Endothelial cell of umbilical vein (primary cell): Measurements from ENCODE around the gene MEIOSIN.

ENCODE experiments used
- CTCF ChIP-seq, 2 donors: IDR thresholded peaks; 1 replicate in 1 of 2; 2 replicates in 1 of 2; pipeline ENCODE4 v1.5.1; 2011; ENCODE audit warnings: low read length in 2 of 2, mild to moderate bottlenecking in 2 of 2, moderate library complexity in 2 of 2, control low read depth in 1 of 2, inconsistent platforms in 1 of 2, low read depth in 1 of 2; ENCODE audit not compliant: insufficient read depth in 1 of 2; ENCODE audit errors: extremely low read depth in 1 of 2
- MAX ChIP-seq: IDR thresholded peaks from 2 replicates; pipeline ENCODE4 v1.6.1; 2011; ENCODE audit not compliant: insufficient read depth, insufficient read length
- MYC ChIP-seq: IDR thresholded peaks from one replicate; pipeline ENCODE4 v1.6.1; 2011; ENCODE audit warnings: mild to moderate bottlenecking, low read depth, low read length
- POLR2A ChIP-seq: IDR thresholded peaks from 2 replicates; pipeline ENCODE4 v1.6.1; 2012; ENCODE audit warnings: low read depth, mild to moderate bottlenecking, control low read depth, low read length
- POLR2AphosphoS5 ChIP-seq: IDR thresholded peaks from 2 replicates; pipeline ENCODE4 v1.6.1; 2012; ENCODE audit warnings: low read depth, mild to moderate bottlenecking, control low read depth, low read length, moderate library complexity; ENCODE audit not compliant: insufficient read depth

- TF ChIP-seq CTCF (IDR thresholded peaks at IDR 0.05; ENCODE audit: extremely low read depth in 1 of 2, insufficient read depth in 1 of 2, low read depth in 1 of 2, low read length in 2 of 2) (no peak), POLR2AphosphoS5 (no peak), MAX (no peak), POLR2A (no peak), MYC (no peak)
Observed at GRCh38 chr19:45711851-45712698, 21.2 kb upstream of the MEIOSIN start.
